ENCODE measurements around the gene LRMDA. TPM values are rescaled to one million over a fixed set of nuclear protein-coding genes. Genes with fewer than 3 reads are reported as not detected.

Gene LRMDA
- total and polyA plus RNA-seq, 2 of the 4 experiments (the other 2 are of a cell fraction) = 0.07 TPM; not detected in 1

GRCh38 chr10:76554478-76554877, 1123.1 kb downstream of the LRMDA start:
- Histone ChIP-seq H2BK5ac (ENCODE audit: low read depth, low read length, poor library complexity, severe bottlenecking) (no peak overlapping the region), H3K23ac (ENCODE audit: low read depth, low read length) (no peak overlapping the region), H2AFZ (replicated peaks; ENCODE audit: low read length, poor library complexity) (no peak overlapping the region), H4K91ac (ENCODE audit: insufficient read depth, low read depth, low read length) (0 out of 2 replicates have a peak overlapping the region, but pooled peaks have one; percentile 4), H3K9me3 (ENCODE audit: control insufficient read depth, insufficient read depth, low read length) (no peaks in the 10 kb centered on the region), H4K5ac (ENCODE audit: low read depth, low read length) (no peak overlapping the region; the same call in 1 of the 2 replicates), H3K18ac (ENCODE audit: low read depth, low read length) (no peak overlapping the region), H3K4me2 (ENCODE audit: low read depth, low read length) (no peak overlapping the region), H3K9me1 (ENCODE audit: insufficient read depth, low read length) (peaks cover 14% of the 10 kb centered on the region), H3K27ac (ENCODE audit: insufficient read depth, low read length) (no peak overlapping the region), H3K27me3 (ENCODE audit: control insufficient read depth, insufficient read depth, low read length) (peaks cover 17% of the 10 kb centered on the region), H4K8ac (ENCODE audit: low read depth in 2 of 2, low read length in 2 of 2) (no peak overlapping the region), H3K79me1 (ENCODE audit: low read depth in 1 of 2, low read length in 2 of 2) (no peaks in the 10 kb centered on the region), H4K20me1 (ENCODE audit: insufficient read depth, low read length) (no peaks in the 10 kb centered on the region), H2BK120ac (ENCODE audit: low read depth, low read length) (0 out of 2 replicates have a peak overlapping the region, but pooled peaks have one; percentile 0), H2BK20ac (ENCODE audit: low read depth, low read length) (0 out of 2 replicates have a peak overlapping the region, but pooled peaks have one; percentile 14), H3K4ac (ENCODE audit: low read depth, low read length) (peak overlapping the region; percentile 18; the same call in 1 of the 2 replicates), H3K56ac (ENCODE audit: extremely low read depth, insufficient read depth, low read length) (no peak overlapping the region), H3K4me1 (ENCODE audit: control insufficient read depth, insufficient read depth, low read length) (peaks cover 16% of the 10 kb centered on the region), H3K36me3 (ENCODE audit: control insufficient read depth, insufficient read depth, low read length) (no peaks in the 10 kb centered on the region), H2AK9ac (replicated peaks; ENCODE audit: low read depth, low read length, poor library complexity) (no peak overlapping the region), H3K9ac (ENCODE audit: low read depth, low read length) (no peak overlapping the region), H2AK5ac (ENCODE audit: low read depth, low read length) (peak overlapping the region; percentile 34; the same call in 1 of the 2 replicates), H3K14ac (replicated peaks; ENCODE audit: low read depth, low read length) (no peak overlapping the region), H3K4me3 (ENCODE audit: insufficient read depth, low read depth, low read length) (no peak overlapping the region), H2BK15ac (ENCODE audit: low read depth, low read length) (no peak overlapping the region)
- TF ChIP-seq MAZ (IDR thresholded peaks at IDR 0.05; ENCODE audit: borderline replicate concordance, low read depth, low read length) (no peak), FOS (IDR thresholded peaks at IDR 0.05; ENCODE audit: low read depth, low read length) (no peak), RAD21 (IDR thresholded peaks at IDR 0.05; ENCODE audit: low read length) (no peak), SMC3 (IDR thresholded peaks at IDR 0.05; ENCODE audit: low read depth, low read length) (no peak), CHD1 (IDR thresholded peaks at IDR 0.05; ENCODE audit: low read depth, low read length) (no peak), NFE2L2 (IDR thresholded peaks at IDR 0.05; ENCODE audit: low read depth, low read length) (no peak), CEBPB (IDR thresholded peaks at IDR 0.05; ENCODE audit: low read depth, low read length) (no peak), MXI1 (IDR thresholded peaks at IDR 0.05; ENCODE audit: borderline replicate concordance, low read depth, low read length) (no peak), MAFK (IDR thresholded peaks at IDR 0.05; ENCODE audit: low read depth, low read length) (no peak)
- TF ChIP-seq, protein P1, sequence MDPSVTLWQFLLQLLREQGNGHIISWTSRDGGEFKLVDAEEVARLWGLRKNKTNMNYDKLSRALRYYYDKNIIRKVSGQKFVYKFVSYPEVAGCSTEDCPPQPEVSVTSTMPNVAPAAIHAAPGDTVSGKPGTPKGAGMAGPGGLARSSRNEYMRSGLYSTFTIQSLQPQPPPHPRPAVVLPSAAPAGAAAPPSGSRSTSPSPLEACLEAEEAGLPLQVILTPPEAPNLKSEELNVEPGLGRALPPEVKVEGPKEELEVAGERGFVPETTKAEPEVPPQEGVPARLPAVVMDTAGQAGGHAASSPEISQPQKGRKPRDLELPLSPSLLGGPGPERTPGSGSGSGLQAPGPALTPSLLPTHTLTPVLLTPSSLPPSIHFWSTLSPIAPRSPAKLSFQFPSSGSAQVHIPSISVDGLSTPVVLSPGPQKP (IDR thresholded peaks at IDR 0.05; ENCODE audit: borderline replicate concordance, low read depth, low read length) = no peak
- TF ChIP-seq, protein P2, sequence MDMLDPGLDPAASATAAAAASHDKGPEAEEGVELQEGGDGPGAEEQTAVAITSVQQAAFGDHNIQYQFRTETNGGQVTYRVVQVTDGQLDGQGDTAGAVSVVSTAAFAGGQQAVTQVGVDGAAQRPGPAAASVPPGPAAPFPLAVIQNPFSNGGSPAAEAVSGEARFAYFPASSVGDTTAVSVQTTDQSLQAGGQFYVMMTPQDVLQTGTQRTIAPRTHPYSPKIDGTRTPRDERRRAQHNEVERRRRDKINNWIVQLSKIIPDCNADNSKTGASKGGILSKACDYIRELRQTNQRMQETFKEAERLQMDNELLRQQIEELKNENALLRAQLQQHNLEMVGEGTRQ (IDR thresholded peaks at IDR 0.05; ENCODE audit: low read depth, low read length) = no peak
- dilution Hi-C loops (cut with HindIII; ENCODE audit: low sequenced_read_pairs, unreplicated experiment) = no loop called here
- in situ Hi-C loops (cut with MboI; ENCODE audit: low sequenced_read_pairs) = loop anchor here (10.0 to 25.0 kb wide), 3 partner anchors 433 to 1142 kb away; partner anchors contain the start of gene ZNF503
- ATAC-seq (ENCODE audit: low read depth) (no peak), DNase-seq (no peak)
- ChIA-PET CTCF (no interaction called here), POLR2A (ENCODE audit: unreplicated experiment) (no interaction called here)
- BruUV-seq (replicated peaks) = no TSS peak
- WGBS, 2 experiments (ENCODE audit: extremely low coverage in 2 of 2, insufficient read length in 1 of 2) = 88% methylated on average over 3 of the region's 6 CpGs; no CpG with 5 or more reads in 1 of the 2 experiments
- intact Hi-C loops (cut with micrococcal nuclease) = no loop called here

Data from IMR-90 (cell line).